Thoracic aorta (tissue), 2 donors: ENCODE results near the gene RRAS2. TPM values are rescaled to one million over a fixed set of nuclear protein-coding genes. Genes with fewer than 3 reads are reported as not detected.
"Not testable (repeated sequence)": the region's sequence is repeated elsewhere in the genome, so short reads cannot be mapped to it uniquely, and the experiment has no call there.

Experiments
- ATAC-seq: fragments of 150-250 bp; one replicate; pipeline ENCODE4 v1.8.0; 2017; ENCODE audit warnings: low read depth; ENCODE audit not compliant: insufficient number of reproducible peaks, low FRiP score
- DNase-seq: peaks from one replicate; pipeline ENCODE4 v3.0.0-alpha.2; 2020; ENCODE audit warnings: low spot score
- H3K27ac ChIP-seq, 2 donors: fragments of 200-600 bp; sonication (generic); 1 replicate in 1 of 2; 2 replicates in 1 of 2; pipeline ENCODE4 v1.5.1; 2016; ENCODE audit warnings: mild to moderate bottlenecking in 2 of 2, moderate library complexity in 2 of 2
- H3K27me3 ChIP-seq: fragments of 200-600 bp; sonication (generic); replicated peaks from 2 replicates; pipeline ENCODE4 v1.6.0; 2016; ENCODE audit warnings: mild to moderate bottlenecking; ENCODE audit not compliant: insufficient read depth
- H3K36me3 ChIP-seq: fragments of 200-600 bp; sonication (generic); one replicate; pipeline ENCODE4 v1.5.1; 2016
- H3K4me1 ChIP-seq, 2 donors: fragments of 200-600 bp; sonication (generic); 1 replicate in 1 of 2; 2 replicates in 1 of 2; pipeline versions ENCODE4 v1.5.1 to v1.6.0; 2016; ENCODE audit warnings: low read depth in 2 of 2, mild to moderate bottlenecking in 1 of 2; ENCODE audit not compliant: control insufficient read depth in 1 of 2
- H3K4me3 ChIP-seq: fragments of 200-600 bp; sonication (generic); 2 replicates; pipeline ENCODE4 v1.5.1; 2016; ENCODE audit warnings: mild to moderate bottlenecking
- H3K9me3 ChIP-seq: fragments of 200-600 bp; sonication (generic); 2 replicates; pipeline ENCODE4 v1.5.1; 2016
- total RNA-seq, 2 donors: library from RNA; depleted of rRNA; stranded (reverse); fragments of >200 nt; gene quantifications; one replicate each; pipeline versions ENCODE4 v1.1.0 to v1.2.3, GENCODE V29; 2016
- TF ChIP-seq, protein P1 (sequence below): fragments of 200-600 bp; sonication (generic); IDR thresholded peaks from one replicate; pipeline ENCODE4 v1.5.1; 2019; ENCODE audit warnings: antibody characterized with exemption

The RRAS2 gene
- total RNA-seq, 2 donors from 2014 or later = 39.4 to 47.8 TPM

DNA sequence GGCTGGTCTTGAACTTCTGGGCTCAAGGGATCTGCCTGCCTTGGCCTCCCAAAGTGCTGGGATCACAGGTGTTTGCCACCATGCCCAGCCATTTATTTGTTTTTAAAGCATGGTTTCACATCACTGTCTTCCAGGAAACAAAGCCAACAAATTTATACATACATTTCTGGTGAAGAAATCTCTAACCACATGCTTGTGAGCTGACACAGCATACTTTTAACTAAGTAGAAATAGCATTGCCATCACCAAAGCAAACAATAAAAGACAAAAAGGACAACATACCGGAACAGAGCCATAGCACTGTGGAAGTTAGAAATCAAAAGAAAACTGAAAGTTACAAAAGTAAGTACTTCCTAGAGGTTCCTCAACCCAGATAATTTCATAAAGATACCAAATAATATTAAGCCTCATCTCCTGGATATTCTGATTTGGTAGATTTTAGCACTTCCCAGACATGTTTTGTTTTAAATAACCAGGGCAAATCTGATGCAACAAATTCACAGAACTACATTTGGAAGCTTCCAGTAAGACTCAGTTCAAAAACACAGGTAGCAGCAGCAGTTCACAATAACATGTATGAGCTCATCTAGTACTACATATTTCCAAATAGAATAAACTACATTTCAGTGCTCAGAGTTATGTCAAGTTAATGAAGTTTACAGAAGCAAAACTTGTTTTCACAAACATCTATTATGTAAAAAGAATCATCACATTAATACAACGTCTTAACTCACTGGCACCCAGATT lies 70.6 kb downstream of the RRAS2 start:
- H3K9me3 ChIP-seq = no peaks in the 10 kb centered on the region
- no peaks in the 10 kb centered on the region for H3K36me3 ChIP-seq
- H3K27me3 ChIP-seq = no peaks in the 10 kb centered on the region
- peak overlapping the region; percentile 34 to 46 for H3K27ac ChIP-seq
- TF ChIP-seq, protein P1, sequence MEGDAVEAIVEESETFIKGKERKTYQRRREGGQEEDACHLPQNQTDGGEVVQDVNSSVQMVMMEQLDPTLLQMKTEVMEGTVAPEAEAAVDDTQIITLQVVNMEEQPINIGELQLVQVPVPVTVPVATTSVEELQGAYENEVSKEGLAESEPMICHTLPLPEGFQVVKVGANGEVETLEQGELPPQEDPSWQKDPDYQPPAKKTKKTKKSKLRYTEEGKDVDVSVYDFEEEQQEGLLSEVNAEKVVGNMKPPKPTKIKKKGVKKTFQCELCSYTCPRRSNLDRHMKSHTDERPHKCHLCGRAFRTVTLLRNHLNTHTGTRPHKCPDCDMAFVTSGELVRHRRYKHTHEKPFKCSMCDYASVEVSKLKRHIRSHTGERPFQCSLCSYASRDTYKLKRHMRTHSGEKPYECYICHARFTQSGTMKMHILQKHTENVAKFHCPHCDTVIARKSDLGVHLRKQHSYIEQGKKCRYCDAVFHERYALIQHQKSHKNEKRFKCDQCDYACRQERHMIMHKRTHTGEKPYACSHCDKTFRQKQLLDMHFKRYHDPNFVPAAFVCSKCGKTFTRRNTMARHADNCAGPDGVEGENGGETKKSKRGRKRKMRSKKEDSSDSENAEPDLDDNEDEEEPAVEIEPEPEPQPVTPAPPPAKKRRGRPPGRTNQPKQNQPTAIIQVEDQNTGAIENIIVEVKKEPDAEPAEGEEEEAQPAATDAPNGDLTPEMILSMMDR = no peak
- peak overlapping the region; percentile 38 for H3K4me3 ChIP-seq
- ATAC-seq (peak; percentile 53), DNase-seq (no peak)
- peaks cover 0 to 11% of the 10 kb centered on the region in 2 donors for H3K4me1 ChIP-seq

- H3K36me3 ChIP-seq, H3K9me3 ChIP-seq, H3K27me3 ChIP-seq, ATAC-seq, H3K27ac ChIP-seq, DNase-seq, H3K4me3 ChIP-seq: not testable (repeated sequence)
- H3K4me1 ChIP-seq = peaks cover 0 to 13% of the 10 kb centered on the region in 2 donors
Measured at GRCh38 chr11:14278869-14279268, 80.1 kb downstream of the RRAS2 start.

GRCh38 chr11:14275076-14275475 lies 83.9 kb downstream of the RRAS2 start:
- TF ChIP-seq, protein P1 = no peak
- Histone ChIP-seq H3K9me3 (no peaks in the 10 kb centered on the region), H3K4me3 (no peak overlapping the region), H3K27me3 (no peaks in the 10 kb centered on the region), H3K27ac (no peak overlapping the region), H3K36me3 (no peaks in the 10 kb centered on the region), H3K4me1 (peaks cover 0 to 19% of the 10 kb centered on the region in 2 donors)
- no peak for ATAC-seq
- DNase-seq = no peak

DNA sequence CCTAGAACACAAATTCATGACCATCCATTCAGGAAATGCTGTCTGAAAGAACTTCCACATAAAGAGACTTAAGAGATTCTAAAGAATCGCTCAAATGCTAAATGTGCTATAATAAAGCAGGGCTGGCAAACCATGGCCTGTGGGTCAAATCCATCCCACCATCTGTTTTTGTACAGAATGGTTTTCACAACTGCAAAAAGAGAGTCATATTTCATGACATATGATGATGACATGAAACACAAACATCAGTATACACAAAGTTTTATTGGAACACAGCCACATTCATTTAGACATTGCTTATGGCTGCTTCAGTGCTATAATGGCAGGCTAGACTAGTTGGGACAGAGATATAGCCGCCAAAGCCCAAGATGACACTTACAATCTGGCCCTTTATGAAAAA lies 85.1 kb downstream of the RRAS2 start:
- DNase-seq (no peak), ATAC-seq (no peak)
- Histone ChIP-seq H3K9me3 (no peaks in the 10 kb centered on the region), H3K36me3 (no peaks in the 10 kb centered on the region), H3K27me3 (no peaks in the 10 kb centered on the region), H3K4me1 (peaks cover 0 to 19% of the 10 kb centered on the region in 2 donors), H3K27ac (no peak overlapping the region), H3K4me3 (no peak overlapping the region)
- TF ChIP-seq, protein P1 = no peak

- ATAC-seq (no peak), DNase-seq (no peak)
- Histone ChIP-seq H3K36me3 (peaks cover under 1% of the 10 kb centered on the region), H3K27ac (no peak overlapping the region), H3K27me3 (no peaks in the 10 kb centered on the region), H3K4me3 (no peak overlapping the region), H3K4me1 (peaks cover 0 to 18% of the 10 kb centered on the region in 2 donors), H3K9me3 (no peaks in the 10 kb centered on the region)
- TF ChIP-seq, protein P1 = no peak
Measured at GRCh38 chr11:14270690-14271542, 88.1 kb downstream of the RRAS2 start.
